Choroid plexus epithelial cell (primary cell): ENCODE data around the gene KCNJ12.
A peak's percentile ranks its signal among the peaks of the same experiment; 100 is the strongest.

Source experiments
- DNase-seq: peaks from one replicate; pipeline ENCODE4 v3.0.0-alpha.2; 2010; ENCODE audit warnings: low read depth
- H3K4me3 ChIP-seq: 2 replicates; pipeline ENCODE4 v1.5.1; 2011; ENCODE audit warnings: low read depth, mild to moderate bottlenecking, control low read depth, low read length, moderate library complexity
- TF ChIP-seq, protein P1 (sequence below): conservative IDR thresholded peaks from 2 replicates; pipeline ENCODE4 v1.5.1; 2011; ENCODE audit warnings: low read depth, mild to moderate bottlenecking, control low read depth, inconsistent platforms, low read length, moderate library complexity

KCNJ12 gene

DNA sequence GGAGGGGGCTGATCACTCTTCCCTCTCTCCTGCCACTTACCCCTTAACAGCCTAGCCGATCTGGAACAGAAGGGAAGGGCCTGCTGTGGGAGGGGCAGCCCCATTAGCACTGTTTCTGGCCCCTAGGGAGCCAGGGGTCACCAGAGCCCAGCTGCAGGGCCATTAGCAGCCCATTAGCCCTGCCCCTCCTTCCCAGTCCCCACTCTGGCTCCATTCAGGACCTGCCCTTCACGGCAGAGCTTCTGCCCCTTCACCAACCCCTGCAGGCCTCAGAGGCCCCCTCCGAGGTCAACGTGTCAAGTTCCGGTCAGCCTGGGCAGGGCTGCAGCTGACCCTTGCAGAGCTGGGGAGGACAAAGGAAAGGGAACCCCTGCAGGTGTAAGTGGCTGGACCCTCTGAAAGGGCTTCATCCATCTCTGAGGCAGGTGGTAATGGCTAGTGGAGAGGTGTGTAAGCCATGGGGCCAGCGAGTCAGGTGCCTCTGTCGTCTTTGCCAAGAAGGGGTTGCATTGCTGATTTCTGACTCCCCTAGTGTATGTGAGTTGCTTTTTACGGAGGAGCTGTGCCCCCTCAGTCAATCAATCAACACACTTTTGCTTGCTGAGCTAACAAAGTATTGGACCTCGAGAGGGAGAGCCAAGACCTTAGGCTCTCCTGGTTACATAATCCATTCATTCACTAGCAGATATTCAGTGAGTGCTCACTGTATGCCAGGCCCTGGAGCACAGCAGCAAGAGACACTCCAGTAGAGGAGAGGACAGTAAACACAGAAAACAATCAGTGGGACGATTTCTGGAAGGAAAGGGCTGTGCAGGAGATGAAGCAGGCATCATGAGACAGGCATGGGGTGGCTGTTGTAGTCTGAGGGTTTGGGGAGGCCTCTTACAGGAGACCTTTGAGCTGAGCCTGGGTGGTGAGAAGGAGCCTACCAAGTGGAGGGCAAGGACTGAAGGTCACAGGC lies 18.2 kb upstream of the KCNJ12 start:
- no peak for DNase-seq
- TF ChIP-seq, protein P1, sequence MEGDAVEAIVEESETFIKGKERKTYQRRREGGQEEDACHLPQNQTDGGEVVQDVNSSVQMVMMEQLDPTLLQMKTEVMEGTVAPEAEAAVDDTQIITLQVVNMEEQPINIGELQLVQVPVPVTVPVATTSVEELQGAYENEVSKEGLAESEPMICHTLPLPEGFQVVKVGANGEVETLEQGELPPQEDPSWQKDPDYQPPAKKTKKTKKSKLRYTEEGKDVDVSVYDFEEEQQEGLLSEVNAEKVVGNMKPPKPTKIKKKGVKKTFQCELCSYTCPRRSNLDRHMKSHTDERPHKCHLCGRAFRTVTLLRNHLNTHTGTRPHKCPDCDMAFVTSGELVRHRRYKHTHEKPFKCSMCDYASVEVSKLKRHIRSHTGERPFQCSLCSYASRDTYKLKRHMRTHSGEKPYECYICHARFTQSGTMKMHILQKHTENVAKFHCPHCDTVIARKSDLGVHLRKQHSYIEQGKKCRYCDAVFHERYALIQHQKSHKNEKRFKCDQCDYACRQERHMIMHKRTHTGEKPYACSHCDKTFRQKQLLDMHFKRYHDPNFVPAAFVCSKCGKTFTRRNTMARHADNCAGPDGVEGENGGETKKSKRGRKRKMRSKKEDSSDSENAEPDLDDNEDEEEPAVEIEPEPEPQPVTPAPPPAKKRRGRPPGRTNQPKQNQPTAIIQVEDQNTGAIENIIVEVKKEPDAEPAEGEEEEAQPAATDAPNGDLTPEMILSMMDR: no peak
- no peak overlapping the region for H3K4me3 ChIP-seq

DNA sequence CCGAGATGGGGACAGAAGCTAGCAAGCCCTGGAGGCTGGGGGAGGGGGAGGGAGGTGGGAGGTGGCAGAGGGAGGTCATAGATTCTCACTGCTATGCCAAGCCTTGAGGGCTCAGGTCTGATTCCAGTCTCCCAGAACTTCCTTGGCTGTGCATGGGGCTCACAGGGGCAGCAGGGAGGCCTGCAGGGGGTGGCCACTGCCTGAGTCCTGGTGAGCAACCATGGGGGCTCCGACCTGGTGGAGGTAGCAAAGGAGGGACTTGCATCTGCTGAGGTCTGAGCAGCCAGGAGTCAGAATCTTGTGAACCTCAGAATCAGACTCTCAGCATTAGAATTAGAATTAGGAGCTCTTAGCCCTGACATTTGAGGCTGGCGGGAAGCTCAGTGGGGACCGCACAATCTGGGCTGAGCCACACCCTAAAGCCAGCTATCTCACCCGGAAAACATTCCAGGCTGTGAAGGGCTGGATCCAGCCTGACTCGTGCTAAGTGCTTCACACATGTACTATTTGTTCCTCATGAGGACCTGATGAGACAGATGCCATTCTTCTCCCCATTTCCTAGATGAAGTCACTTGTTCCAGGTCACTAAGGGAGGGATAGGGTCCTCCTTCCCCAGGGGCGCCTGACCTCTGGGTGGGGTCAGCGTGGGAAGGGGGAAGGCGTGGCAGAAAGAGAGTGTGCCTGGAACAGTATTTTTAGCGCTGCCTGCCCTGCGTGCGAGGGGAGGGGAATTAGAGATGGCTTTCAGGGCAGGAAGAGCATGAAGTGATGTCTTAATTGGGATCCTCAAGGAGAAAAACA lies 17.3 kb upstream of the KCNJ12 start:
- H3K4me3 ChIP-seq: no peak overlapping the region
- DNase-seq: no peak
- TF ChIP-seq, protein P1: no peak

DNA sequence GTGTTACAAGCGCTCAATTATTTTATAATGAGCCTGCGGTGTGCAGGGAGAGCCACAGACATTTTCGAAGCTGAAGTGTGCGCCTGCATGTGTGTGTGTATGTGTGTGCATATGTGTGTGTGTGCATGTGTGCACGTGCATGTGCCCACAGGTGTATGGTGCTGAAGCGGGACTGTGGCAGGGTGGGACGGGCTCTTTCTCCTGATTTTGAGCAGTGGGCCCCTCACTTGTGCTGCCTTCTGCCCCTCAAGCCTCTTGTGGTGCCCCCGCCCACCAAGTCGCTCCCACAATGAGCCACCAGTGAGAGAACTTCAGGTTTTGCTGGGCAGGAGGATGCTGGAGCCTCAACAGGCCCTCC lies 16.7 kb upstream of the KCNJ12 start:
- TF ChIP-seq, protein P1: no peak
- no peak overlapping the region for H3K4me3 ChIP-seq
- DNase-seq: no peak

DNA sequence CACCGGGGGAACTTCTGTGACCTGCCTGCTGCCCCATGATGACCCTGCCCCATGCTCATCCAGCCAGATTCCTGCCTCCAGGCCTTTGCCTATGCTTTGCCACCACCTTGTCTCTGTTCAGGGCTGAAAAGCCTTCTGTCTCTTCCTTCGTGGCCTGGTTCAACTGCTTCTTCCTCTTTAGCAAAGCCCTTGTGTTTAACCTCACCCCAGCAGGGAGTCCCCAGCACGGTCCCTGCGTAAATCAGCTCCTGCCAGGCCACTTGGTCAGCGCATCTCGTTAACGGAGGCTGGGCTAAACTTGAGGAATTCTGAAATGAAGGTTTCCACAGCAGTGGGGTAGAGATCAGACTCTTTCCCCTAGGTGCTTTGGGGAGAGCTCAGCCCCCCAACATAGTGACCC lies 16.1 kb upstream of the KCNJ12 start:
- DNase-seq: peak; percentile 55
- no peak overlapping the region for H3K4me3 ChIP-seq
- TF ChIP-seq, protein P1: no peak

DNA sequence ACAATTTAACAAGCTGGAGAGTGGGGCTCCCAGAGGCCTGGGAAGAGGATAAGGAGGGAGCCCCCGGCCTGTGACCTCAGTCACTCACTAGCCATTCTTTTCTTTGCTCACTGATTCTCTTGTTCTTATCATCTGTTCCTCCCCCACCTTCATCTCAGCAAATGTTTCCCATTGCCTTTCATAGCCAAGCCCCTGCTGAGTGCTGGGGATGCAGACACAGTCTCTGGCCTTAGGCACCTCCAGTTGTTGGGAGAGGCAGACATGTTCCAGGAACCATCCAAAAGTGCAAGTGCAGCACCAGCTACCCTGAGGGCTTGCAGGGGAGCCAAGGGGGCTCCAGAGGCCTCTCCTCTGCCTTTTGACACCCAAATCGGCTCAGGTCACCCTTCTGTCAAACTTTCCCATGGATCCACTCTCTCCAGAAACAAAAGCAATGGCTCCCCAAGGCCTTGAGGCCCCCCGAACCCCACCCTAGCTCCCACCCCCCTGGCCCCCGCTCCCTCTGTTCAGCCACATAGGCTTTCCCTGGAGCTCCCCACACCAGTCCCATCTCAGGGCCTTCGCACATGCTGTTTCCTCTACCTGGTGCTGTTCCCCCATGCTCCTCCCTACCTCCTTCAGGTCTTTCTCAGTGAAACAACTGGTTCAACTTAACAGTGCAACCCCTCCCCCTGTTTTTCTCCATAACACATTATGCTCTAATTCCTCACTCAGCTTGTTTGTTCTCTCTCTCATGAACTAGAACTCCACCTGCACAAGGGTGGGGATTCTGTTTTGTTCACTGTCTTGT lies 14.9 kb upstream of the KCNJ12 start:
- TF ChIP-seq, protein P1: no peak
- no peak overlapping the region for H3K4me3 ChIP-seq

DNA sequence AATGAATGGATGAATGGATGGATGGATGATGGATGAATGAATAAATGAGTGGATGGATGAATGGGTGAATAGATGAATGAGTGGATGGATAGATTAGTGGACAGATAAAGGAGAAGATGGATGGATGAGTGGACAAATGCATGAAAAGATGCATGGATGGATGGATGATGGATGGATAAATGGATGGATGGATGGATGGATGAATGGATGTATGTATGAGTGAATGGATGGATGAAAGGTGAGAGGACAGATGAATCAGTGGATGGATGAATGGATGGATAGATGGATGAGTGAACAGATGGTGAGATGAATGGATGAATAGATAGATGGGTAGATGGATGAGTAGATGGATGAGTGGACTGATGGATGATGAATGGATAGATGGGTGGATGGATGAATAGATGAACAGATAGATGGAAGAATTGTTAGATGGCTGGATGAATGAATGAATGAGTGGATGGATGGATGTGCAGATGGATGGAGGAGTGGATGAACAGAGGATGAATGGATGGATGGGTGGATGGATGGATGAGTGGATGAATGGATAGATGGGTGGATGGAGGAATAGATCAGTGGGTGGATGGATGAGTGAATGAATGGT lies 13.7 kb upstream of the KCNJ12 start:
- no peak overlapping the region for H3K4me3 ChIP-seq
- no peak for DNase-seq
- TF ChIP-seq, protein P1: no peak

More for the DNA sequence above, 14.9 kb upstream of the KCNJ12 start:
- DNase-seq: no peak
